ENCODE results near the gene MTA3. TPM values are rescaled to one million over a fixed set of nuclear protein-coding genes. Genes with fewer than 3 reads are reported as not detected.

MTA3 gene
- total RNA-seq, 1 donor = 34.1 TPM

GRCh38 chr2:42663828-42664227 lies 95.4 kb downstream of the MTA3 start:
- no peak for TF ChIP-seq CTCF (IDR thresholded peaks at IDR 0.05; ENCODE audit: insufficient read depth, low read length)
- H3K4me3 ChIP-seq (ENCODE audit: low read depth, low read length) = no peak overlapping the region
- DNase-seq (ENCODE audit: low read depth) = no peak

GRCh38 chr2:42673989-42674579 lies 105.7 kb downstream of the MTA3 start:
- H3K4me3 ChIP-seq (ENCODE audit: low read depth, low read length) = no peak overlapping the region
- no peak for DNase-seq (ENCODE audit: low read depth)
- no peak for TF ChIP-seq CTCF (IDR thresholded peaks at IDR 0.05; ENCODE audit: insufficient read depth, low read length)

GRCh38 chr2:42675815-42676214 lies 107.4 kb downstream of the MTA3 start:
- TF ChIP-seq CTCF (IDR thresholded peaks at IDR 0.05; ENCODE audit: insufficient read depth, low read length) = no peak
- no peak overlapping the region for H3K4me3 ChIP-seq (ENCODE audit: low read depth, low read length)
- DNase-seq (ENCODE audit: low read depth) = no peak

GRCh38 chr2:42685303-42685702 lies 116.9 kb downstream of the MTA3 start:
- no peak overlapping the region for H3K4me3 ChIP-seq (ENCODE audit: low read depth, low read length)
- TF ChIP-seq CTCF (IDR thresholded peaks at IDR 0.05; ENCODE audit: insufficient read depth, low read length) = no peak
- DNase-seq (ENCODE audit: low read depth) = no peak

- DNase-seq (ENCODE audit: low read depth) = no peak
- no peak for TF ChIP-seq CTCF (IDR thresholded peaks at IDR 0.05; ENCODE audit: insufficient read depth, low read length)
- no peak overlapping the region for H3K4me3 ChIP-seq (ENCODE audit: low read depth, low read length)
Observed at GRCh38 chr2:42693013-42693615, 124.7 kb downstream of the MTA3 start.

GRCh38 chr2:42693688-42694479 lies 125.5 kb downstream of the MTA3 start:
- H3K4me3 ChIP-seq (ENCODE audit: low read depth, low read length) = no peak overlapping the region
- DNase-seq (ENCODE audit: low read depth) = no peak
- no peak for TF ChIP-seq CTCF (IDR thresholded peaks at IDR 0.05; ENCODE audit: insufficient read depth, low read length)
